Endothelial cell (in vitro differentiated cells): Measurements from ENCODE around the gene FSD1. TPM values are rescaled to one million over a fixed set of nuclear protein-coding genes. Genes with fewer than 3 reads are reported as not detected.

ENCODE experiments used
- DNase-seq: peaks from one replicate; pipeline ENCODE4 v3.0.0; 2021; ENCODE audit warnings: low spot score
- H3K27ac Mint-ChIP-seq: one replicate; pipeline ENCODE4 v1.8.0; 2021; ENCODE audit warnings: mixed read lengths, inconsistent platforms; ENCODE audit not compliant: unreplicated experiment
- H3K27me3 Mint-ChIP-seq: one replicate; pipeline ENCODE4 v1.8.0; 2021; ENCODE audit warnings: mild to moderate bottlenecking, moderate library complexity, mixed read lengths, inconsistent platforms; ENCODE audit not compliant: unreplicated experiment
- H3K36me3 Mint-ChIP-seq: one replicate; pipeline ENCODE4 v1.8.0; 2021; ENCODE audit warnings: mild to moderate bottlenecking, low read depth, mixed read lengths, inconsistent platforms; ENCODE audit not compliant: unreplicated experiment
- H3K4me1 Mint-ChIP-seq: one replicate; pipeline ENCODE4 v1.8.0; 2021; ENCODE audit warnings: mild to moderate bottlenecking, mixed read lengths, inconsistent platforms; ENCODE audit not compliant: unreplicated experiment
- H3K4me3 Mint-ChIP-seq: one replicate; pipeline ENCODE4 v1.8.0; 2021; ENCODE audit warnings: mild to moderate bottlenecking, mixed read lengths, inconsistent platforms; ENCODE audit not compliant: unreplicated experiment
- H3K9me3 Mint-ChIP-seq: one replicate; pipeline ENCODE4 v1.8.0; 2021; ENCODE audit warnings: mixed read lengths, inconsistent platforms; ENCODE audit not compliant: unreplicated experiment
- CTCF ChIP-seq: fragments of 200-600 bp; sonication (generic); IDR thresholded peaks from one replicate; pipeline ENCODE4 v1.5.0; 2021; ENCODE audit warnings: antibody characterized with exemption; ENCODE audit not compliant: unreplicated experiment
- total RNA-seq: library from RNA; stranded (reverse); fragmentation: NEBNext Ultra II Directional; extraction: Animal tissue kit (Norgen Biotek cat#: 25700); gene quantifications from one replicate; pipeline ENCODE4 v1.2.1, GENCODE V29; 2021; ENCODE audit not compliant: unreplicated experiment

Gene FSD1
- total RNA-seq, 1 donor from 2014 or later: 19.0 TPM

GRCh38 chr19:4359627-4360000 lies 55.2 kb downstream of the FSD1 start:
- H3K4me3 Mint-ChIP-seq: no peak overlapping the region
- peaks cover 14% of the 10 kb centered on the region for H3K27me3 Mint-ChIP-seq
- no peak overlapping the region for H3K27ac Mint-ChIP-seq
- no peaks in the 10 kb centered on the region for H3K9me3 Mint-ChIP-seq
- H3K4me1 Mint-ChIP-seq: no peaks in the 10 kb centered on the region
- peaks cover 7% of the 10 kb centered on the region for H3K36me3 Mint-ChIP-seq
- TF ChIP-seq CTCF: no peak
- DNase-seq: no peak

- Mint-ChIP-seq H3K36me3 (peaks cover 7% of the 10 kb centered on the region), H3K9me3 (no peaks in the 10 kb centered on the region), H3K27ac (no peak overlapping the region), H3K27me3 (peaks cover 14% of the 10 kb centered on the region), H3K4me1 (no peaks in the 10 kb centered on the region), H3K4me3 (peak overlapping the region; percentile 69)
- no peak for DNase-seq
- no peak for TF ChIP-seq CTCF
Measured at GRCh38 chr19:4360081-4360569, 55.7 kb downstream of the FSD1 start.

GRCh38 chr19:4360641-4361151 lies 56.3 kb downstream of the FSD1 start:
- Mint-ChIP-seq H3K27me3 (peaks cover 13% of the 10 kb centered on the region), H3K4me3 (peak overlapping the region; percentile 69), H3K9me3 (no peaks in the 10 kb centered on the region), H3K4me1 (no peaks in the 10 kb centered on the region), H3K36me3 (peaks cover 7% of the 10 kb centered on the region), H3K27ac (no peak overlapping the region)
- no peak for DNase-seq
- TF ChIP-seq CTCF: no peak

- peaks cover 10% of the 10 kb centered on the region for H3K27me3 Mint-ChIP-seq
- H3K4me3 Mint-ChIP-seq: no peak overlapping the region
- H3K36me3 Mint-ChIP-seq: peaks cover 7% of the 10 kb centered on the region
- H3K27ac Mint-ChIP-seq: no peak overlapping the region
- no peaks in the 10 kb centered on the region for H3K4me1 Mint-ChIP-seq
- no peak for TF ChIP-seq CTCF
- DNase-seq: no peak
- H3K9me3 Mint-ChIP-seq: no peaks in the 10 kb centered on the region
Measured at GRCh38 chr19:4361152-4362046, 57.0 kb downstream of the FSD1 start.
